HG02943 (cell line): Measurements from ENCODE around the gene WWOX.

Source experiments
- ATAC-seq: cut with Tn5 transposase; IDR thresholded peaks from one replicate; pipeline ENCODE4 v1.9.1; 2021; ENCODE audit warnings: mild to moderate bottlenecking, low read depth, moderate library complexity; ENCODE audit not compliant: unreplicated experiment

WWOX gene

GRCh38 chr16:79183571-79183970, 1084.1 kb downstream of the WWOX start:
- ATAC-seq, result no peak

- ATAC-seq, result no peak
Observed at GRCh38 chr16:79184464-79185030, 1085.1 kb downstream of the WWOX start.

DNA sequence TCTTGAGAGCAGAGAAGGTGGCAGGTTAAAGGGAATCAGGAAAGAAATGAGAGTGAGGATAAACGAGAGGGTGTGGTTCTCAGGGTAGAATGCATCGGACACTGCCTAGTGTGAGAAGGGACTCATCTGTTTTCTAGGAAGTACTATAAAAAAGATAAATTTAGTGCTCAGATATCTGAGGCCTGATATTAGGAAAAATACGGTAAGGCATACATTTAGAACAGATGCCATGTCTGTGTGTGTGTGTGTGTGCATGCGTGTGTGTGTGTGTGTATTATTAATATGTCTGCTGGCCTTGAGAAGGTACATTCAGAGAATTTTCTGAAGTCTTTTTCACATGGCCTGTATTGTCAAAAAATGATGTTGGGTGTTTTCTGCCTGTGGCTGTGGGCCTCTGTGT, 1086.3 kb downstream of the WWOX start:
- no peak for ATAC-seq

DNA sequence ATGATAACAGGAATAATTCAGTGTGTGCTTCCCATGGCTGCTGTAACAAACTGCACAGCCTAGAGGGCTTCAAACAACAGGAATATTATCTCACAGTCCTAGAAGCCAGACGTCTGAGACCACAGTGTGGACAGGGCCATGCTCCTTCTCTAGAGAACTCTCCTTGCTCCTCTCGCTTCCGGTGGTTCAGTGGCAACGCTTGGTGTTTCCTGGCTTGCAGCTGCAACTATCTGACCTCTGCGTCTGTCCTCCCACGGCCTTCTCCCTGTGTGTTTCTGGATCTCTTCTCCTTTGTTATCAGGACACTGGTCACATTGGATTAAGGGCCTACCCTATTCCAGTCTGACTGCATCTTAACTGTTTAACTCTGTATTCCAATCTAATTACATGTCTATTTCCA, 1086.7 kb downstream of the WWOX start:
- ATAC-seq, result no peak

- no peak for ATAC-seq
Observed at GRCh38 chr16:79188115-79188738, 1088.8 kb downstream of the WWOX start.

DNA sequence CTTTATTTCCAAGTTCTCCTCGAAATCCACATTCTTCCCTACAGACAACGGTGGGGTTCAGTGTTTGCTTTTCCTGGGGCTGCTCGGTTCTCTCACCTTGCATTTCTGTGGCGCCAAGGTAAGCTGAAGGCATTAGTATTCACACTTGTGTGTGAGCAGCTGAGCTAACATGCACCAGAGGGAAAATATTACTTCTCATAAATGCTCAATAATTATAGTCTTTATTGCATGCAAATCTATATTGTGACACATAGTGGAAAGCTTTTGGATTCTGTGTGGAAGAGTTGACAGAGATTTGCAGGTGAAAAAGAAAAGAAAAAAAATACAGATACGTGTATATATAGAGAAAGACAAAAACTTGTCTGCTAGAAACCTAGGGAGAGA, 1089.3 kb downstream of the WWOX start:
- no peak for ATAC-seq

DNA sequence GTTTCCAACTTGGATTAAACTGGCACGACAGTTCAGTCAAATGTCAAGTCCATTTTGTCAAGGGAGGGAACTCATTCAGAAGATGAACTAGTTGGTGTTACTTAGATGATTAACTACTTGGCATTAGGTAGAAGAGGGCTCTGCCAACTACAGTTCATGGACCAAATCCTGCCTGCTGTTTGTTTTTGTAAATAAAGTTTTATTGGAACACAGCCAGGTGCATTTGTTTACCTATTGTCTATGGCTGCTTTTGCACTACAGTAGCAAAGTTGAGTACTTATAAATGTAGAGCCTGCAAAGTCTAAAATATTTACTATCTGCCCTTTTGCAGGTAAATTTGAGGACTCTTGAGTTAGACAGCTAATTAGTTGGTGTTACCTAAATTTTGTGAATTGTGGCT, 1091.1 kb downstream of the WWOX start:
- no peak for ATAC-seq

- ATAC-seq, result no peak
Observed at GRCh38 chr16:79191933-79192332, 1092.5 kb downstream of the WWOX start.

DNA sequence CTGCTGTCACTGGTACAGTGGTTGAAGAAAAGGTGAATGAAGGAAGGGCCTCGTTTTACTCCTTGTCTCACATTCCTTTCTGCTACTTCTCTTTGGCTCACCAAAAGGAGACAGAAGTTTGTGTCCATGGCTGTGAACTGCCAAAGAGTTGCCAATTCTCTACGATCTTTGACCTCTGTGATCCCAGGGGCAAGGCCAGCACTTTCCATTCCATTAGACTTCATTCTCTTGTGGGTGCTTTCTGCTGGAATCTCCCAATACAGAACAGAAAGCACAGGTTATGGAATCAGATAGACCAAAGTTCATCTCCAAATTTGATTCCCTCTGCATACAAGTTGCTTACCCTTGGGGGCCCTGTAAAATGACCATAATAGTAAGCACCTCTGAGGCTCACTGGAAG, 1093.5 kb downstream of the WWOX start:
- no peak for ATAC-seq

GRCh38 chr16:79194291-79194690, 1094.8 kb downstream of the WWOX start:
- no peak for ATAC-seq

DNA sequence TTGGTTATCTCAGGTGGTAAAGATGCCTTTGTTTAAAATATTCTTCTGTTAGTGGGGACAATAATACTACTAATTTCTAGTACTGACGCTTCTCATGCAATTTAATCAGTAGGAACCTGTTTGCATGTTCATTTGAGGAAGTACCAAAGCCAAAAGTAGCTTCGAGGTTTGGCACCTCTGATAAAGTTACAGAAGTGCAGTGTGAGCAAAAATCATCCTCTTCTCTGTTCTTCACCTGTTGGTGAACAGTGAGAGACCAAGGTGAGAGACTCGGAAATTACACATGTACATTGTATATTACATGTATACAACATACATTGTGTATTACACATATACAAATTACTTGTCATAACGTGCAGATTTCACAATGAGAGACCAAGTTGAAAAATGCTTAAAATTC, 1096.5 kb downstream of the WWOX start:
- no peak for ATAC-seq

DNA sequence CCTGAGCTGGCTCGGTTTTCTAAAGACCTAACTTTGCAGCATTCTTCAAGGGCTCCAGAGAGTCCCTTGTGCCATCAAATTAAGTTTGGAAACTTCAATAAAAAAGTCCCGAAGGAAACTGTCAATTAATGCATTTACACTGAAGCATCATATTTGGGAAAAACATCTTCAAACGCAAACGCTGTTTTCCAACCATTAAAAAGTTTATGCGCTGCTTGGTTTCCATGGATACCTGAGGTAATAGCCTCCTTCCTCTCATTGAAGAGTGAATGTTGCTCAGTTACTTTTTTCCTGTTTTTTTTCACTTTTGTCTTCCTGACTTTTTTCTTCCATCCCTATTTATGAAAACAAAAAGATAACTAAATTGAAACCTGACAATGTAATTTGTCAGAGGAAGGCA, 1102.0 kb downstream of the WWOX start:
- no peak for ATAC-seq

DNA sequence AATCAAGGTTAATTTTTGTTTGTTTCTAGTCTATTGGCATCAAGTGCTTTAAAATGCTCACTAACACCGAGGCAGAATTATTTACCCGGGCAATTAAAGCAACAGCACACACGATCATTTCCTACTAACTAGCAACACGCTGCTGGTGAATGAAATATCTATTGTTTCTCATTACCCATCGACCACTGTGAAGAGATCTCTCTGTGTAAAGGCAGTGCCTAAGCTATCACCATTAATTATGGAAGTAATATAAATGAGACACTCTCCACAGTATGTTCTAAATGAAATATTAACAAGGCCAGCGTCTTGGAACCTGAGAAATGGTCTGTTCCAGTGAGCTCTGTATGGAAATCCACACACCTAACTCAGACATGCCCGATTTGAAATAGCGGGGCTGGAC, 1103.5 kb downstream of the WWOX start:
- ATAC-seq, result no peak

GRCh38 chr16:79204486-79204885, 1105.0 kb downstream of the WWOX start:
- ATAC-seq, result no peak

DNA sequence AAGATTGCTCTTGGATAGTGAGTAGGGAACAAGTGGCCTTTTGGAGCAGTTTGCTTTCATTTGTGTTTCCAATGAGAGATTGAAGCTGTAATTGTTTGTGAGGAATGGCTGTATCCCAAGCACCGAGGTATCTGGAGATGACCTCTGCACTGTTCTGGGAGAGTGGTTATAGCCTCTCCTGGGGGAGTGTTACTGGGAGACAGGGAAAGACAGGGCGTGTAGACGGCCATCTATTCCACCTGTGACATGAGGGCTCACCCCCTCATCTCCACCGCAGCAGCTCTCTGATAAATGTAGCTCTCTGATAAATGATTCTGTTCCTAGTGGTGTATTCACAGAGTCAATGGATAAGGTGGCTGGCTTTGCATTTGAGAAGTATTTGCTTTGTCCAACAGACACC, 1107.4 kb downstream of the WWOX start:
- ATAC-seq, result no peak

DNA sequence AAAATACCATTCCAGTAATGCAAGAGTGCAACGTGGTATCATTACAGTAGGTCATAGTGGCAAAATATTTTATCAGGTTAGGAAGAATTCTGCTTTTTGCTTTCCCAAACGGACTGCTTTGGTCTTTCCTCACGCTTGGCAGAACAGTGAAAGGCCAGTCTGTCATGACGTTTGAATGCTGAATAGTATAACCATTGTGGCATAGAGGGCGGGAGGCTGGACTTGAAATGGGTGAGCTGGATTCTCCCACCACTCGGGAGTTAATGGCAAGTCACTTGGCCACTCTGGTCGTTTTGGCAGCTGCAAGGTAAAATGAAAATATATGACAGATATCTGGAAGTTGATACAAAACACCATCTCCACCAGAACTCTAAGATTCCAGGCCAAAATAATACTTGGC, 1109.9 kb downstream of the WWOX start:
- ATAC-seq, result no peak

GRCh38 chr16:79210607-79211006, 1111.2 kb downstream of the WWOX start:
- no peak for ATAC-seq

- ATAC-seq, result no peak
Observed at GRCh38 chr16:79211586-79211985, 1112.1 kb downstream of the WWOX start.

DNA sequence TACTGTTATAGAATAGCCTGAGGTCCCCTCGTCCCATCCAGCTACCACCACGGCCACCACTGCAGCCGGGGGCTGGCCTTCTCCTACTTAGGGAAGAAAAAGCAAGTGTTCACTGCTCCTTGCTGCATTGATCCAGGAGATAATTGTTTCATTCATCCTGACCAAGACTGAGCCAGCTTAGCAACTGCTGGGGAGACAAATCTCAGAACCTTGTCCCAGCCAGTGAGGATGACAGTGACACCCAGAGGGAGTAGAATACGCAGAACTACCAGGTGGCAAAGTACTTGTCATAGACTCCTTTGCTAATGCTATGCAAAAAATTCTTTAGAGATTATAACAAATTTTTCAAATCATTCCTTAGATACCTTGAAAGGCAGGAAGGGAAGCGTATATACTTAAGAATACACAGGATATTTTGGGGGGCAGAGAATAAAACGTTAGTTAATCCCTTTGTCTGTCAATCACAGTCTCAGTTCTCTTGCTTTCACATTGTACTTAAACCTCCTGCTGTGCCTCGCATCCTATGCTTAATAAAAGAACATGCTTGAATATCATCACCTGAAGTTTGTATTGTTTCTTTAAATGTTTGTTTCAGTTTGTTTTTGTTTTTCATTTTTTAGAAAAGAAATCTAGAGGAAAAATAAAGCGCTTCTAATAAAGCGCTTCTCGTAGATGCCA, 1112.8 kb downstream of the WWOX start:
- no peak for ATAC-seq

DNA sequence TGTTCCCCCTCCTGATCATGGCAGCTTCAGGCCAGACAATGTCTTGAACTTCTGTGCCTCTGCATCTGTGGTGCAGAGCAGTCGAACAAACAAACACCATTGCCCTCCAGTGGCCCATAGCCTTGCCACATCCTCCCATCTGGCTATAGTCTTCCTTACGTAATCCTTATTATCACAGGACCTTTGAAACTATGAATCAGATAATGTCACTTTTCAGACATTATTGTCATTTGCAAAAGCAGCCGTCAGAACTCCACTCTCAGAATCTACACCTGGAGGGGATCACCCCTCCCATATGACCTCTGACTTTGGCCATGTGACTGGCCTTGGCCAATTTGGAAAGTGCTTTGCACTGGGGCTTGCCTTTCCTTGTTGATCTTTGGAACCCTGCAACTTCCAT, 1113.8 kb downstream of the WWOX start:
- no peak for ATAC-seq

DNA sequence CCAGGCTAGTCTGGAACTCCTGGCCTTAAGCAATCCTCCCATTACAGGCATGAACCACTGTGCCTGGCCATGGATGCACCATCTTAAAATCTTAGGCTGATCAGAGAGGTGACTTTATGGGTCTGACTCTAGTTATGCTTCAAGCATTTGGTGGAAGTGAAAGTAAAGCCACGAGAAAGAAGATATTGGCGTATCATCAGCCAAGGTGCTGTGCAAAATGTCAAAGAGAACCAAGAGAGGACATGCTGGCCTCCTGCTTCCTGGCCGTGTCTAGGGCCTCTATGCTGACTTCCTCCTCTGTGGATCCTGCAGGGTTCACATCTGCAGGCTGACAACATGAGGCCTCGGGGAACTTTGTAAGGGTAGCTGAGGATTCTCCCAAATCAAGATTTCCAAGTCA, 1115.8 kb downstream of the WWOX start:
- no peak for ATAC-seq

DNA sequence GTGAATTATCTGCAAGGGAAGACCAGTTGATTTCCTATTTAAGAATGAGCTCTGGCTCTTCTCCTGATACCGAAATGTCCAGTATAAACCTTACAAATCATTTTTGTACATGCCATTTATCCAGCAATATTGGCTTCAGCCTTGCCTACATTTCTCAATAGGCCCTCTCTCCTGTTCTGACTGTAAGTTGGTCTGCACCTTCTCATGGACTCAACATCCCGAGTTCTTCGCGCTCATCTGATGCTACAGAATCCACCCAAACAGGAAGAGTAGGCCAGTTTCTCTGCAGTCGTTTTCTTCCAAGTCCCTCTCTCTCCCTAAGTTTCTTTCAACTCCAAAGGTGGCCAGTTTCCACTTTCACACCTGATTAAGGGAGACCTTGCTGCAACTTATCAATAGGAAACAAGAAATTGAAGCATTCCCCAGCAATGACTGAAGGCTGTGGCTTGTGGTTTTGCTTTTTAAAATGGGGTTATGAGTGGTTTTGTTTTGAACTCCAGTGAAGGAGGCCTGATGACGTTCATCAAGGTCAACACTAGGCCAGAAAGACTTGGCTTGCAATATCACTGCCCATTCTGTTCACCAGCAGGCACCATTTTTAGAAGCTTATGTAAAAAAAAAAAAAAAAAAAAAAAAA, 1118.0 kb downstream of the WWOX start:
- ATAC-seq, result no peak
